ENCODE data around the gene PHGDH. TPM values are rescaled to one million over a fixed set of nuclear protein-coding genes. Genes with fewer than 3 reads are reported as not detected.

The PHGDH gene
- polyA plus RNA-seq, 1 donor (not counting 4 experiments of a cell fraction or from before 2014, with no cell fraction given) = 40.3 TPM

DNA sequence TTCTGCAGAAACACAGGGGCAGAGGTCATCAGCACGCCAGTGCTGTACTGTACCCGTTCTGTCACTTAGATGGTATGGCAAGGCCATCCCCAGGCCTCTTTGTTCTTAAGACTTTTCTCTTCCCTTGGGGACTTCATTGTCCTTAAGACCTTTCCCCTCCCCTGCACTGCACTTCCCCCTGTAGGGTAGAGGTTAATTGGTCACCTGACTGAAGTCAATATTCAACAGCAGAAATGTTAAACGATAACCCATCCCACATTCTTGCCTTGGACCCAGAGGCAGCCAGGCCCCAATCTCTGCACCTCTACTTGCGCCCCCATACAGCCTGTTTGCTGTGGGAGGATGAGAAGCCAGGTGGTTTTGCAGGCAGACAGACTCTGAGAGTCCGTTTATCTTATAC is 10.2 kb downstream of the PHGDH start:
- FAIRE-seq (no peak), DNase-seq (ENCODE audit: low read depth, low spot score) (no peak)
- H3K27me3 ChIP-seq (ENCODE audit: control insufficient read depth, extremely low read depth, insufficient read depth, low read length) = no peaks in the 10 kb centered on the region
- H3K9me1 ChIP-seq (ENCODE audit: control insufficient read depth, extremely low read depth, insufficient read depth, low read length) = no peaks in the 10 kb centered on the region
- no peaks in the 10 kb centered on the region for H3K9me3 ChIP-seq (ENCODE audit: control insufficient read depth, low read depth, low read length)
- no peak overlapping the region for H3K27ac ChIP-seq (ENCODE audit: control insufficient read depth, insufficient read depth, low read length)
- peaks cover 1 to 35% of the 10 kb centered on the region in 2 experiments for H3K36me3 ChIP-seq (ENCODE audit: control insufficient read depth in 2 of 2, extremely low read depth in 1 of 2, insufficient read depth in 2 of 2, low read length in 2 of 2)
- no peaks in the 10 kb centered on the region for H3K4me1 ChIP-seq (ENCODE audit: control insufficient read depth, extremely low read depth, insufficient read depth, low read length)
- H3K79me2 ChIP-seq (ENCODE audit: control insufficient read depth, insufficient read depth, low read length) = peaks cover 6% of the 10 kb centered on the region
- TF ChIP-seq EZH2 (IDR thresholded peaks at IDR 0.05; ENCODE audit: low read length) (no peak), CTCF (optimal IDR thresholded peaks at IDR 0.05 in 1 of 3, IDR thresholded peaks at IDR 0.05 in 1 of 3, conservative IDR thresholded peaks at IDR 0.05 in 1 of 3; ENCODE audit: extremely low read depth in 1 of 3, insufficient read depth in 2 of 3, low read length in 3 of 3) (no peak)
- H4K20me1 ChIP-seq (ENCODE audit: control insufficient read depth, extremely low read depth, insufficient read depth, low read length) = peaks cover 2% of the 10 kb centered on the region
- no peak overlapping the region for H3K4me2 ChIP-seq (ENCODE audit: control insufficient read depth, extremely low read depth, insufficient read depth, low read depth, low read length)
- H2AFZ ChIP-seq (ENCODE audit: control insufficient read depth, low read length) = no peak overlapping the region
- H3K4me3 ChIP-seq (ENCODE audit: control insufficient read depth in 2 of 3, extremely low read depth in 1 of 3, insufficient read depth in 2 of 3, low read depth in 1 of 3, low read length in 3 of 3) = no peak overlapping the region
- dilution Hi-C loops (cut with MboI; ENCODE audit: extremely low pct_ligation_motif_present, low sequenced_read_pairs) = no loop called here
- no peak overlapping the region for H3K9ac ChIP-seq (ENCODE audit: control insufficient read depth, extremely low read depth, insufficient read depth, low read length)

DNA sequence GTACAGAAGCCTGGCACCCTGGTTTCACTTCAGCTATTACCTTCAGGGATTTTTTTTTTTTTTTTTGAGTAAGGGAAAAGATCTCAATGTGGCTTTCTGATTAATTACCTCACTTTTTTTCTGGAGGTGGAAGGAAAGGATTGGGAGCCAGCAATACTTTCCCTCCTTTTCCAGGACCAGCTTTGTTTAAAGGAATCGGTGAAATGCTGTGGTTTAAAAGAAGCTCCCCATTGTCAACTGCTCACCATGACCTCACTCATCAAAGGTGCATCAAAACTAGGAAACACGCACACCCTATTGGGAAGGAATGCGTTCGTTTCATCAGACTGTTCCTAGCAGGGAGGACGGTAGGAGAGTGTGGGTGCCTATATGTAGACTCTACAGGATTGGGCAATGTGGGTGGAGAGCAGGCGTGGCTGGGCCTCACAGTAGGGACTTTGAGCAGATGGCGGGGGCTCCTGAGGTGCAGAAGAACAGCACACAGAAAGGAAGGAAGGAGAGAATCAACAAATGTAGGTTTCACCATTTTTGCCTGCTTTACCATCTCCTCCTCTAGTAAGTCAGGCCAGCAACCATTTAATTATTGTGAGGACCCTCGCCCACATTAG is 13.0 kb downstream of the PHGDH start:
- H3K36me3 ChIP-seq (ENCODE audit: control insufficient read depth in 2 of 2, extremely low read depth in 1 of 2, insufficient read depth in 2 of 2, low read length in 2 of 2) = peaks cover 3 to 49% of the 10 kb centered on the region in 2 experiments
- H4K20me1 ChIP-seq (ENCODE audit: control insufficient read depth, extremely low read depth, insufficient read depth, low read length) = no peaks in the 10 kb centered on the region

More for the DNA sequence above, 13.0 kb downstream of the PHGDH start:
- FAIRE-seq (no peak), DNase-seq (ENCODE audit: low read depth, low spot score) (no peak)
- Histone ChIP-seq H3K9me1 (ENCODE audit: control insufficient read depth, extremely low read depth, insufficient read depth, low read length) (no peaks in the 10 kb centered on the region), H3K9me3 (ENCODE audit: control insufficient read depth, low read depth, low read length) (no peaks in the 10 kb centered on the region), H3K27ac (ENCODE audit: control insufficient read depth, insufficient read depth, low read length) (no peak overlapping the region), H3K9ac (ENCODE audit: control insufficient read depth, extremely low read depth, insufficient read depth, low read length) (no peak overlapping the region), H3K4me1 (ENCODE audit: control insufficient read depth, extremely low read depth, insufficient read depth, low read length) (no peaks in the 10 kb centered on the region), H3K4me3 (ENCODE audit: control insufficient read depth in 2 of 3, extremely low read depth in 1 of 3, insufficient read depth in 2 of 3, low read depth in 1 of 3, low read length in 3 of 3) (no peak overlapping the region), H3K79me2 (ENCODE audit: control insufficient read depth, insufficient read depth, low read length) (no peaks in the 10 kb centered on the region), H2AFZ (ENCODE audit: control insufficient read depth, low read length) (no peak overlapping the region), H3K4me2 (ENCODE audit: control insufficient read depth, extremely low read depth, insufficient read depth, low read depth, low read length) (no peak overlapping the region), H3K27me3 (ENCODE audit: control insufficient read depth, extremely low read depth, insufficient read depth, low read length) (no peaks in the 10 kb centered on the region)
- dilution Hi-C loops (cut with MboI; ENCODE audit: extremely low pct_ligation_motif_present, low sequenced_read_pairs) = no loop called here
- TF ChIP-seq CTCF (optimal IDR thresholded peaks at IDR 0.05 in 1 of 3, IDR thresholded peaks at IDR 0.05 in 1 of 3, conservative IDR thresholded peaks at IDR 0.05 in 1 of 3; ENCODE audit: extremely low read depth in 1 of 3, insufficient read depth in 2 of 3, low read length in 3 of 3) (no peak), EZH2 (IDR thresholded peaks at IDR 0.05; ENCODE audit: low read length) (no peak)

All from keratinocyte (primary cell).